HEK293 (cell line): Measurements from ENCODE around the gene CCT3.

Source experiments
- CTCF ChIA-PET: fragments of 350-600 bp; formaldehyde crosslinking; extraction: SDS; loops from one replicate; lab custom pipeline; 2021; ENCODE audit warnings: antibody characterized with exemption; lab: Yijun Ruan, JAX
- POLR2A ChIA-PET: fragments of 300-600 bp; formaldehyde crosslinking; extraction: SDS; loops from one replicate; lab custom pipeline; 2020; ENCODE audit warnings: antibody characterized with exemption, inconsistent platforms; lab: Yijun Ruan, JAX
- H3K27ac ChIP-seq: fragments of 200-500 bp; sonication (Bioruptor generic); 2 replicates; pipeline ENCODE4 v1.5.1; 2014; ENCODE audit warnings: low read depth, low read length, control low read depth, inconsistent platforms; ENCODE audit errors: extremely low read depth
- H3K36me3 ChIP-seq, 2 experiments: fragments of 200-500 bp in 1 of 2; sonication (Bioruptor generic) in 1 of 2; 1 replicate in 1 of 2; 2 replicates in 1 of 2; pipeline ENCODE4 v1.5.1; 2014 to 2017; ENCODE audit warnings: inconsistent platforms in 2 of 2, low read length in 2 of 2; ENCODE audit not compliant: control insufficient read depth in 2 of 2, insufficient read depth in 1 of 2
- H3K4me1 ChIP-seq: fragments of 200-500 bp; sonication (Bioruptor generic); 2 replicates; pipeline ENCODE4 v1.5.1; 2014; ENCODE audit warnings: mild to moderate bottlenecking, low read length, inconsistent platforms; ENCODE audit not compliant: control insufficient read depth, insufficient read depth
- H3K4me3 ChIP-seq: 2 replicates; pipeline ENCODE4 v1.5.1; 2011; ENCODE audit warnings: low read depth, mild to moderate bottlenecking, control low read depth, low read length, moderate library complexity
- H3K9me3 ChIP-seq: fragments of 200-500 bp; sonication (Bioruptor generic); 2 replicates; pipeline ENCODE4 v1.5.1; 2014; ENCODE audit warnings: low read depth, low read length, inconsistent platforms; ENCODE audit not compliant: control insufficient read depth, insufficient read depth
- AEBP2 ChIP-seq: fragments of 450-650 bp; formaldehyde crosslinking; IDR thresholded peaks from 2 replicates; pipeline ENCODE4 v1.5.1; 2016; ENCODE audit warnings: missing biosample characterization, missing genetic modification characterization, borderline replicate concordance
- BCL11A ChIP-seq: fragments of 450-650 bp; formaldehyde crosslinking; IDR thresholded peaks from 2 replicates; pipeline ENCODE4 v1.5.1; 2016; ENCODE audit warnings: low read depth, missing biosample characterization, missing genetic modification characterization
- BCL6B ChIP-seq: fragments of 450-650 bp; formaldehyde crosslinking; IDR thresholded peaks from 2 replicates; pipeline ENCODE4 v1.5.1; 2017; ENCODE audit warnings: missing biosample characterization, missing genetic modification characterization
- GLIS2 ChIP-seq: fragments of 450-650 bp; formaldehyde crosslinking; IDR thresholded peaks from 2 replicates; pipeline ENCODE4 v1.5.1; 2016; ENCODE audit warnings: missing biosample characterization, missing genetic modification characterization
- PRDM10 ChIP-seq: fragments of 450-650 bp; formaldehyde crosslinking; IDR thresholded peaks from 2 replicates; pipeline ENCODE4 v1.5.1; 2016; ENCODE audit warnings: missing biosample characterization, missing genetic modification characterization
- PRDM6 ChIP-seq: fragments of 450-650 bp; formaldehyde crosslinking; IDR thresholded peaks from 2 replicates; pipeline ENCODE4 v1.5.1; 2017; ENCODE audit warnings: missing biosample characterization, missing genetic modification characterization
- SALL2 ChIP-seq: fragments of 450-650 bp; formaldehyde crosslinking; IDR thresholded peaks from 2 replicates; pipeline ENCODE4 v1.5.0; 2017; ENCODE audit warnings: missing biosample characterization, mild to moderate bottlenecking, missing genetic modification characterization, borderline replicate concordance
- SETDB1 ChIP-seq: IDR thresholded peaks from one replicate; pipeline ENCODE4 v1.6.1; 2017; ENCODE audit warnings: mild to moderate bottlenecking, low read length, moderate library complexity, mixed read lengths; ENCODE audit not compliant: insufficient read length
- SP3 ChIP-seq: fragments of 450-650 bp; formaldehyde crosslinking; IDR thresholded peaks from 2 replicates; pipeline ENCODE4 v1.5.1; 2016; ENCODE audit warnings: missing biosample characterization, missing genetic modification characterization
- SP7 ChIP-seq: fragments of 450-650 bp; formaldehyde crosslinking; IDR thresholded peaks from 2 replicates; pipeline ENCODE4 v1.5.1; 2016; ENCODE audit warnings: missing biosample characterization, missing genetic modification characterization
- TCF7L2 ChIP-seq: IDR thresholded peaks from 2 replicates; pipeline ENCODE4 v1.6.1; 2011; ENCODE audit warnings: low read depth, mild to moderate bottlenecking, inconsistent platforms, low read length, moderate library complexity, borderline replicate concordance
- ZBTB11 ChIP-seq: fragments of 450-650 bp; formaldehyde crosslinking; conservative IDR thresholded peaks from 2 replicates; pipeline ENCODE4 v1.5.1; 2016; ENCODE audit warnings: low read depth, missing biosample characterization, missing genetic modification characterization
- ZNF114 ChIP-seq: fragments of 450-650 bp; formaldehyde crosslinking; IDR thresholded peaks from 2 replicates; pipeline ENCODE4 v1.5.0; 2017; ENCODE audit warnings: missing biosample characterization, missing genetic modification characterization
- ZNF239 ChIP-seq: fragments of 450-650 bp; formaldehyde crosslinking; IDR thresholded peaks from 2 replicates; pipeline ENCODE4 v1.5.1; 2016; ENCODE audit warnings: missing biosample characterization, missing genetic modification characterization
- ZNF24 ChIP-seq: fragments of 450-650 bp; formaldehyde crosslinking; IDR thresholded peaks from 2 replicates; pipeline ENCODE4 v1.5.1; 2016; ENCODE audit warnings: missing biosample characterization, missing genetic modification characterization
- ZNF302 ChIP-seq: fragments of 450-650 bp; formaldehyde crosslinking; IDR thresholded peaks from 2 replicates; pipeline ENCODE4 v1.5.1; 2016; ENCODE audit warnings: missing biosample characterization, missing genetic modification characterization, low read depth
- ZNF324 ChIP-seq: fragments of 450-650 bp; formaldehyde crosslinking; IDR thresholded peaks from 2 replicates; pipeline ENCODE4 v1.5.1; 2016; ENCODE audit warnings: missing biosample characterization, missing genetic modification characterization
- ZNF416 ChIP-seq: fragments of 450-650 bp; formaldehyde crosslinking; IDR thresholded peaks from 2 replicates; pipeline ENCODE4 v1.5.1; 2016; ENCODE audit warnings: missing biosample characterization, missing genetic modification characterization
- ZNF449 ChIP-seq: fragments of 450-650 bp; formaldehyde crosslinking; IDR thresholded peaks from 2 replicates; pipeline ENCODE4 v1.5.1; 2017; ENCODE audit warnings: missing biosample characterization, mild to moderate bottlenecking, missing genetic modification characterization, moderate library complexity
- ZNF510 ChIP-seq: fragments of 450-650 bp; formaldehyde crosslinking; IDR thresholded peaks from 2 replicates; pipeline ENCODE4 v1.5.1; 2018; ENCODE audit warnings: mild to moderate bottlenecking, missing genetic modification characterization, missing biosample characterization; ENCODE audit not compliant: insufficient replicate concordance
- ZNF530 ChIP-seq: fragments of 450-650 bp; formaldehyde crosslinking; IDR thresholded peaks from 2 replicates; pipeline ENCODE4 v1.5.1; 2016; ENCODE audit warnings: low read depth, missing biosample characterization, missing genetic modification characterization
- ZNF548 ChIP-seq: fragments of 450-650 bp; formaldehyde crosslinking; IDR thresholded peaks from 2 replicates; pipeline ENCODE4 v1.5.1; 2016; ENCODE audit warnings: missing biosample characterization, missing genetic modification characterization
- ZNF830 ChIP-seq: fragments of 450-650 bp; IDR thresholded peaks from 2 replicates; pipeline ENCODE4 v1.5.0; 2018; ENCODE audit warnings: missing biosample characterization, missing genetic modification characterization, low read depth, mild to moderate bottlenecking, moderate library complexity

The CCT3 gene

GRCh38 chr1:156308078-156308477, 30.0 kb downstream of the CCT3 start:
- Histone ChIP-seq H3K9me3 (no peaks in the 10 kb centered on the region), H3K4me1 (no peaks in the 10 kb centered on the region), H3K27ac (no peak overlapping the region), H3K4me3 (no peak overlapping the region)
- ChIA-PET POLR2A (no interaction called here), CTCF (interaction anchor here (1.0 kb wide), 1 partner anchor 11 kb away, joined by 3 read pairs; no protein-coding TSS in a partner anchor)
- no peak for TF ChIP-seq PRDM6 (tag by site-specific recombination)
- TF ChIP-seq ZBTB11: no peak
- no peak for TF ChIP-seq ZNF830 (tag by site-specific recombination)
- TF ChIP-seq AEBP2 (tag by site-specific recombination): no peak
- no peak for TF ChIP-seq BCL11A (tag by site-specific recombination)
- no peak for TF ChIP-seq ZNF114 (tag by site-specific recombination)
- TF ChIP-seq ZNF302 (tag by site-specific recombination): no peak
- TF ChIP-seq ZNF24: no peak
- no peak for TF ChIP-seq ZNF530
- no peak for TF ChIP-seq ZNF239 (tag by site-specific recombination)
- no peak for TF ChIP-seq SP7 (tag by site-specific recombination)
- no peak for TF ChIP-seq TCF7L2
- TF ChIP-seq SP3 (tag by site-specific recombination): no peak
- TF ChIP-seq ZNF548 (tag by site-specific recombination): no peak
- TF ChIP-seq GLIS2 (tag by site-specific recombination): no peak
- no peak for TF ChIP-seq SETDB1
- no peak for TF ChIP-seq ZNF449 (tag by site-specific recombination)
- TF ChIP-seq, all 188 proteins: peak for 0
- H3K36me3 ChIP-seq: peaks cover 74 to 80% of the 10 kb centered on the region in 2 experiments

- ChIA-PET POLR2A (interaction anchor here (0.6 kb wide), 1 partner anchor 34 kb away, joined by 5 read pairs; no protein-coding TSS in a partner anchor), CTCF (no interaction called here)
- H3K4me1 ChIP-seq: no peaks in the 10 kb centered on the region
- H3K4me3 ChIP-seq: no peak overlapping the region
- H3K27ac ChIP-seq: no peak overlapping the region
- H3K9me3 ChIP-seq: no peaks in the 10 kb centered on the region
- peaks cover 50 to 56% of the 10 kb centered on the region in 2 experiments for H3K36me3 ChIP-seq
- TF ChIP-seq ZNF416 (tag by site-specific recombination) (no peak), ZNF324 (no peak), ZNF510 (tag by site-specific recombination) (no peak), SALL2 (tag by site-specific recombination) (no peak), PRDM10 (tag by site-specific recombination) (no peak), BCL6B (tag by site-specific recombination) (no peak)
Observed at GRCh38 chr1:156305215-156305614, 32.9 kb downstream of the CCT3 start.
